ENCODE data around the gene RUSC2.
A peak's percentile ranks its signal among the peaks of the same experiment; 100 is the strongest.

Gene RUSC2

DNA sequence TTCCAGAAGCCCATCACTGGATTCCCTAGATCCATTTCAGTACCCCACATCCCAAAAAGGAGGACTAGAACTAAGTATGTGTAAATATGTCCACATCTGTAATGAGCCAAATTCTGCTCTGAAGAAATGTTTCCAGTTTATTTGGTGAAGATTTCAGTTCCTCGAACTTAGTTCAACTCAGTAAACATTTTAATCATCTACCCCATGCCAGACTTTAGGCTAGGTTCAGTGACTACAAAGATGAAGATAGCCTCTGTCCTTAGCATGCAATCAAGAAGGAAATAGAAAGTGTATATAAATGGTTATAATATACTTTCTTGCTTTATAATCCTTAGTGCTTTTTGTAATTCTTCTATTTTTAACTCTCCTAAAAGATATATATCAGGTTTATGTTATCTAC is 21.5 kb downstream of the RUSC2 start:
- H3K27me3 ChIP-seq (ENCODE audit: insufficient read depth, low read length): no peaks in the 10 kb centered on the region
- H3K79me2 ChIP-seq (ENCODE audit: control insufficient read depth, insufficient read depth, low read length, unreplicated experiment): peaks cover 58% of the 10 kb centered on the region
- H3K4me1 ChIP-seq (ENCODE audit: control insufficient read depth, insufficient read depth, low read length, unreplicated experiment): peaks cover 44% of the 10 kb centered on the region
- H3K36me3 ChIP-seq (ENCODE audit: insufficient read depth, low read length): peaks cover 21% of the 10 kb centered on the region
- no peak overlapping the region for H2AFZ ChIP-seq (ENCODE audit: low read length, unreplicated experiment)
- peak overlapping the region; percentile 82 for H3K27ac ChIP-seq (ENCODE audit: low read depth, low read length)
- peak overlapping the region; percentile 34 for H3K4me3 ChIP-seq (ENCODE audit: low read depth, low read length)

GRCh38 chr9:35515766-35516165 is 25.9 kb downstream of the RUSC2 start:
- H3K27me3 ChIP-seq (ENCODE audit: insufficient read depth, low read length): no peaks in the 10 kb centered on the region
- no peak overlapping the region for H2AFZ ChIP-seq (ENCODE audit: low read length, unreplicated experiment)
- H3K36me3 ChIP-seq (ENCODE audit: insufficient read depth, low read length): no peaks in the 10 kb centered on the region
- H3K79me2 ChIP-seq (ENCODE audit: control insufficient read depth, insufficient read depth, low read length, unreplicated experiment): peaks cover 64% of the 10 kb centered on the region
- H3K27ac ChIP-seq (ENCODE audit: low read depth, low read length): peak overlapping the region; percentile 92
- no peak overlapping the region; the same call in 1 of the 2 replicates for H3K4me3 ChIP-seq (ENCODE audit: low read depth, low read length)
- peaks cover 79% of the 10 kb centered on the region for H3K4me1 ChIP-seq (ENCODE audit: control insufficient read depth, insufficient read depth, low read length, unreplicated experiment)

- Histone ChIP-seq H3K27me3 (ENCODE audit: insufficient read depth, low read length) (no peaks in the 10 kb centered on the region), H3K36me3 (ENCODE audit: insufficient read depth, low read length) (no peaks in the 10 kb centered on the region), H2AFZ (ENCODE audit: low read length, unreplicated experiment) (no peak overlapping the region), H3K4me3 (ENCODE audit: low read depth, low read length) (peak overlapping the region; percentile 30; the same call in 1 of the 2 replicates), H3K79me2 (ENCODE audit: control insufficient read depth, insufficient read depth, low read length, unreplicated experiment) (peaks cover 71% of the 10 kb centered on the region), H3K27ac (ENCODE audit: low read depth, low read length) (peak overlapping the region; percentile 92), H3K4me1 (ENCODE audit: control insufficient read depth, insufficient read depth, low read length, unreplicated experiment) (peaks cover 80% of the 10 kb centered on the region)
These were observed 26.6 kb downstream of the RUSC2 start for GRCh38 chr9:35516479-35516878.

DNA sequence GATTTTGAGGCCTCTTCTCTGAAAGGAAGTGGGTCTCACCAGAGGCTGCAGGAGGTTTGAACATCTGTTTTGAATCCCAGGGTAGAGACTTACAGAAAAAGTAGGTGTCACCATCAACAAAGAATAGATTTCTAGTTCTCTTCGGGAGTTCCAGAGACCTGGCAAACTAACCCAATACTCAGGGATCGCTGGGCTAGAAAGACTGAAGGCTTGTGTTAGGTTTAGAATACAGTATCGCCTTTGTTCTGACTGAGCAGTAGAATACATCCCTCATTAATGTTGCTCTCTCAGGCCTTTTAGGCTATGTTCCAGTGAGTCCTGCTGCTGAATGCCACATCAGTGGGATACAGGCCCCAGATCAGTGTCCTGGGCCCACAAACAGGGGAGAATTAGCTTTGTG is 27.2 kb downstream of the RUSC2 start:
- Histone ChIP-seq H3K36me3 (ENCODE audit: insufficient read depth, low read length) (no peaks in the 10 kb centered on the region), H3K4me3 (ENCODE audit: low read depth, low read length) (no peak overlapping the region), H3K27ac (ENCODE audit: low read depth, low read length) (peak overlapping the region; percentile 92), H2AFZ (ENCODE audit: low read length, unreplicated experiment) (no peak overlapping the region), H3K4me1 (ENCODE audit: control insufficient read depth, insufficient read depth, low read length, unreplicated experiment) (peaks cover 83% of the 10 kb centered on the region), H3K27me3 (ENCODE audit: insufficient read depth, low read length) (no peaks in the 10 kb centered on the region), H3K79me2 (ENCODE audit: control insufficient read depth, insufficient read depth, low read length, unreplicated experiment) (peaks cover 78% of the 10 kb centered on the region)

DNA sequence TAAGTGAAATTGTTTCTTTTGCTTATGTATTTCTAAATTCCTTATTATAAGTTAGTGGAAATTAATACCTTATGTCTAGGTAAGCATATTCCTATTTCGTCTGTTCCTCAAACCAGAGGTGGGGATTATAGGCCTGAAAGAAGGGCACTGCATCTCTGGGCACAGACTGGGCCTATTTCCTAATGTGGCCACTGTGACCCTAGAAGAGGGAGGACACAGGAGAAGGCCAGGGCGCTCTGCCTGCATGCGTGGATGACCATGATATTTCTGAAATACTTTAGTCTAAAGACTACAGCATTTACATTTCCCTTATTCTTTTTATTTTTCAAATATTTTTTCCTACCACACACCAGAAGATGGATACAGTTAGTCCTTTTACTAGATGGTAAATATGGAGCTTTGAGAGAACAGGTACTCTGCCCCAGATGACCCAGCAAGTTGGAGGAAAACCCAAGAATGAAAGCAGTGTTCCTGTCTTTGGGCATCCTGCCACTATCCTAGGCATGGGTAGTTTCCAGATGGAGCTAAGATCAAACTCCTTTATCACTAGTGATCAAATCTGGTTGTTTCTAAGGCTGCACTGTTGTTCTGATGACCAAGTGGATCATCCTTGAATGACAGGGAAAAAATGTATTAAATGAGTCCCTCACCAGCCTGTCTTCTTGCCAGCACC is 27.8 kb downstream of the RUSC2 start:
- Histone ChIP-seq H3K36me3 (ENCODE audit: insufficient read depth, low read length) (no peaks in the 10 kb centered on the region), H3K4me3 (ENCODE audit: low read depth, low read length) (no peak overlapping the region), H3K79me2 (ENCODE audit: control insufficient read depth, insufficient read depth, low read length, unreplicated experiment) (peaks cover 78% of the 10 kb centered on the region)

DNA sequence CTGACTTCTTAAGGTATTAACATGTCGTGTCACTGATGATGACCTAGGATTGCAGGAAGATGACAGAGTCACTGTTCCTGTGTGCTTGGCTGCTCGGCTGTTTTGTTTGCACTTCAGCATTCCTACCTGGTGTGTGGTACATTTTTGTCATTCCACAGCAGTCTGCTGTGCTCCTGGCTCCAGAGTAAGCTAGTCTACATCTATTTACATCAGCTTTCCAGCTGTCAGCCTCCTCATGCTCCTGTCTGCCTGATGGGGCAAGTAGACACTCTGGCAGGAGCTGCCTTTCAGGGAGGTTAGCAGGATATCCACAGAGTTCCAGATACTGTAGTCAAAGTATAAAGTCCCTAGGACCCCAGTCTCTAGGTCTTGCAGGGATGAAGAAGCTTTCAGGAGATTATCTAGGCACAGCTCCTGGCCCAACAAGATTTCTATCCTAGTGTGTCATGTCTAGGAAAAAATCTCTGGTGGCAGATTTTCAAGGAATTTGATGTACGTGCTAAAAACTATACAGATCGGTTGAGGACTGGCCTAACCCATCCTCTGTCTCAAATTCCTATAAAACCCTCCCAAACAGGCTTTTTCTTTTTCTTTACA is 28.4 kb downstream of the RUSC2 start:
- no peaks in the 10 kb centered on the region for H3K36me3 ChIP-seq (ENCODE audit: insufficient read depth, low read length)
- no peaks in the 10 kb centered on the region for H3K27me3 ChIP-seq (ENCODE audit: insufficient read depth, low read length)
- H3K27ac ChIP-seq (ENCODE audit: low read depth, low read length): peak overlapping the region; percentile 92
- peak overlapping the region; percentile 44; the same call in 1 of the 2 replicates for H3K4me3 ChIP-seq (ENCODE audit: low read depth, low read length)
- peaks cover 86% of the 10 kb centered on the region for H3K4me1 ChIP-seq (ENCODE audit: control insufficient read depth, insufficient read depth, low read length, unreplicated experiment)
- H3K79me2 ChIP-seq (ENCODE audit: control insufficient read depth, insufficient read depth, low read length, unreplicated experiment): peaks cover 78% of the 10 kb centered on the region
- H2AFZ ChIP-seq (ENCODE audit: low read length, unreplicated experiment): no peak overlapping the region

More for the DNA sequence above, 27.8 kb downstream of the RUSC2 start:
- peaks cover 83% of the 10 kb centered on the region for H3K4me1 ChIP-seq (ENCODE audit: control insufficient read depth, insufficient read depth, low read length, unreplicated experiment)
- H3K27ac ChIP-seq (ENCODE audit: low read depth, low read length): peak overlapping the region; percentile 92
- no peak overlapping the region for H2AFZ ChIP-seq (ENCODE audit: low read length, unreplicated experiment)
- no peaks in the 10 kb centered on the region for H3K27me3 ChIP-seq (ENCODE audit: insufficient read depth, low read length)

GRCh38 chr9:35518981-35519679 is 29.2 kb downstream of the RUSC2 start:
- H3K79me2 ChIP-seq (ENCODE audit: control insufficient read depth, insufficient read depth, low read length, unreplicated experiment): peaks cover 77% of the 10 kb centered on the region
- peak overlapping the region; percentile 92 for H3K27ac ChIP-seq (ENCODE audit: low read depth, low read length)
- no peak overlapping the region for H2AFZ ChIP-seq (ENCODE audit: low read length, unreplicated experiment)
- no peaks in the 10 kb centered on the region for H3K27me3 ChIP-seq (ENCODE audit: insufficient read depth, low read length)
- no peaks in the 10 kb centered on the region for H3K36me3 ChIP-seq (ENCODE audit: insufficient read depth, low read length)
- peaks cover 88% of the 10 kb centered on the region for H3K4me1 ChIP-seq (ENCODE audit: control insufficient read depth, insufficient read depth, low read length, unreplicated experiment)
- peak overlapping the region; percentile 44; the same call in 1 of the 2 replicates for H3K4me3 ChIP-seq (ENCODE audit: low read depth, low read length)

GRCh38 chr9:35519692-35520363 is 29.9 kb downstream of the RUSC2 start:
- Histone ChIP-seq H3K27ac (ENCODE audit: low read depth, low read length) (peak overlapping the region; percentile 92), H3K36me3 (ENCODE audit: insufficient read depth, low read length) (no peaks in the 10 kb centered on the region), H2AFZ (ENCODE audit: low read length, unreplicated experiment) (no peak overlapping the region), H3K4me1 (ENCODE audit: control insufficient read depth, insufficient read depth, low read length, unreplicated experiment) (peaks cover 84% of the 10 kb centered on the region), H3K27me3 (ENCODE audit: insufficient read depth, low read length) (no peaks in the 10 kb centered on the region), H3K79me2 (ENCODE audit: control insufficient read depth, insufficient read depth, low read length, unreplicated experiment) (peaks cover 75% of the 10 kb centered on the region), H3K4me3 (ENCODE audit: low read depth, low read length) (peak overlapping the region; percentile 44; the same call in 1 of the 2 replicates)

- Histone ChIP-seq H3K36me3 (ENCODE audit: insufficient read depth, low read length) (no peaks in the 10 kb centered on the region), H3K4me1 (ENCODE audit: control insufficient read depth, insufficient read depth, low read length, unreplicated experiment) (peaks cover 79% of the 10 kb centered on the region), H3K27ac (ENCODE audit: low read depth, low read length) (peak overlapping the region; percentile 92), H2AFZ (ENCODE audit: low read length, unreplicated experiment) (no peak overlapping the region), H3K79me2 (ENCODE audit: control insufficient read depth, insufficient read depth, low read length, unreplicated experiment) (peaks cover 74% of the 10 kb centered on the region), H3K27me3 (ENCODE audit: insufficient read depth, low read length) (no peaks in the 10 kb centered on the region), H3K4me3 (ENCODE audit: low read depth, low read length) (no peak overlapping the region)
These were observed 30.4 kb downstream of the RUSC2 start for GRCh38 chr9:35520364-35520710.

GRCh38 chr9:35521708-35522107 is 31.8 kb downstream of the RUSC2 start:
- H3K36me3 ChIP-seq (ENCODE audit: insufficient read depth, low read length): no peaks in the 10 kb centered on the region
- peak overlapping the region; percentile 92 for H3K27ac ChIP-seq (ENCODE audit: low read depth, low read length)
- H3K79me2 ChIP-seq (ENCODE audit: control insufficient read depth, insufficient read depth, low read length, unreplicated experiment): peaks cover 76% of the 10 kb centered on the region

More at GRCh38 chr9:35521708-35522107, 31.8 kb downstream of the RUSC2 start:
- Histone ChIP-seq H3K4me3 (ENCODE audit: low read depth, low read length) (no peak overlapping the region), H3K4me1 (ENCODE audit: control insufficient read depth, insufficient read depth, low read length, unreplicated experiment) (peaks cover 80% of the 10 kb centered on the region), H3K27me3 (ENCODE audit: insufficient read depth, low read length) (no peaks in the 10 kb centered on the region), H2AFZ (ENCODE audit: low read length, unreplicated experiment) (no peak overlapping the region)

All from ACC112 (cell line).